Activated CD4-positive, alpha-beta T cell treated with anti-CD3 and anti-CD28 coated beads for 4 hours (primary cell): ENCODE results near the gene TAOK2.

ENCODE experiments used
- DNase-seq, 2 donors: peaks; one replicate each; pipeline ENCODE4 v3.0.0-alpha.2; 2020

Gene TAOK2

DNA sequence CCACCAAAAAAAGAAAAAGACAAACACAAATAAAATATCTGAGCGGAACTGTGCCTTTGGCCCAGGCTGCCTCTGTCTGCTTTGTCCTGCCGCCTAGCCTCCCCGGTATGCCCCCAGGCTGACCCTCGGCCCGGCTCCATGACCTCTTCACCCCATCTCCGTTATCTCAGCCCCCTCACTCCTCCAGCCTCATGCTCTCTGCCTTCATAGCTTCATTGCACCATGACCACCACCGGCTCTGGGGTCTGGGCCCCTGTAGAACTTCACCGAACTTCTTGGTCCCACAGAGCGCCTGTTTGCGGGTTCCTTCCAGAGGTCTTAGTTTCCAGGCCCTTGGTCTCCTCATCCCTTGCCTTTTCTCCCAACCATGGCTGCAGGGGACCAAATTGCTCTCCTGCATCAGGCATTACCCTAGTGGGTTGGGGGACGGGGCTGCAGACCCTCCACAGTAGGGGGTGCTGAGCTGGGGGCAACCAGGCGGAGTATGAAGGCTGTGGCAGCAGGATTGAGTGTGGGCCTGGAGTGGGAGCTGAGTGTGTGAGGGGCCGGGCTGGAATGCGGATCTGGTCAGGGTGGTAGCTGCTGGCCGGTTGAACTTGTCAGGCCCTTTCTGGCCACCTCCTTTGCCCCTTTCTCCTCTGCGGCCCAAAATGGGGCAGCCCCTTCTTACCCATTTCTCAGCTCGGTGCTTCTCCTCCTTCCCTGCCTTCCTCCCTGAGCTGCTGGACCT is 14.8 kb downstream of the TAOK2 start:
- DNase-seq, result no peak

DNA sequence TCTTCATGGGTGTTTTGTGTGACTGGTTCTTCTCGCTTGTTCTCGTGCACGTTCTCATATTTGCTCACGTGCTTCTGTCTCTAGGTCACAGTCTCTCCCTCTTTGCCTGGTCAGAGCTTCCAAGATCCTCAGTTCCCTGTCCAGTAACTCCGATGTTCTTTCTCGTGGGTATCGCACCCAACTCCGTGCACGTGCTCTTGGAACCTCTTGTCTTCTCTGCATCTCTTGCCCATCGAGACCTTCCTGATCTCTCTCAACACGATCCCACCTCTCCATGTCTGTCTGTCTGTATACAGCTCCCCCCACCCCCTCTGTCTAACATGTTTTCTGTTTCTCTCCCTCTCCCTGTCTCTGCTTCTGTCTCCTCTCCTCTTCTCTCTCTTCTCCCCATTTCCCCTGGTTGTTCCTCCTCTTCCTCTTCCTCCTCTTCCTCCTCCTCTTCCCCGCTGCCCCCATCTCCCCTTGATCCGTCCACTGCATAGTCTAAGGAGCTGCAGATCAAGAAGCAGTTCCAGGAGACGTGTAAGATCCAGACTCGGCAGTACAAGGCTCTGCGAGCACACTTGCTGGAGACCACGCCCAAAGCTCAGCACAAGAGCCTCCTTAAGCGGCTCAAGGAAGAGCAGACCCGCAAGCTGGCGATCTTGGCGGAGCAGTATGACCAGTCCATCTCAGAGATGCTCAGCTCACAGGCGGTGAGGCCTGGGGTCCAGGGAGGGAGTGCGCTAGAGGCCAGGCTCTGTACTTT is 15.6 kb downstream of the TAOK2 start:
- DNase-seq, result no peak

DNA sequence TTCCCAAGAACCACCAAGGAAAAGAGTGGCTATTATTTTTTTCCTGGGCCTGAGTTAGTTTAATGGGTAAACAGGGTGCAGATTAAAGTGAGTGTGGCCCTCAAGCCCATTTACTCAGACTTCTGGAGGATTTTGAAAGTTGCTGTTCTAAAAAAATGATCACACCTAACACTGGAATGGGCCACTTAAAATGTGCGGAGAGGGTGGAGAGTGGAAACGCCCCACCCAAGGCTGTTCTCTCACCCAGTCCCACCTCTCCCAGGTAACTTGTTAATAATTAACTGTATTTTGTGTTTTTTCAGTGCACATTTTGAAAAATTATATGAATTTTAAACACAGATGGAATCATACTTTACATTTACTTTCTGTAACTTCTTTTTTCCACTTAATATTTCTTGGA is 16.4 kb downstream of the TAOK2 start:
- DNase-seq, result no peak

DNA sequence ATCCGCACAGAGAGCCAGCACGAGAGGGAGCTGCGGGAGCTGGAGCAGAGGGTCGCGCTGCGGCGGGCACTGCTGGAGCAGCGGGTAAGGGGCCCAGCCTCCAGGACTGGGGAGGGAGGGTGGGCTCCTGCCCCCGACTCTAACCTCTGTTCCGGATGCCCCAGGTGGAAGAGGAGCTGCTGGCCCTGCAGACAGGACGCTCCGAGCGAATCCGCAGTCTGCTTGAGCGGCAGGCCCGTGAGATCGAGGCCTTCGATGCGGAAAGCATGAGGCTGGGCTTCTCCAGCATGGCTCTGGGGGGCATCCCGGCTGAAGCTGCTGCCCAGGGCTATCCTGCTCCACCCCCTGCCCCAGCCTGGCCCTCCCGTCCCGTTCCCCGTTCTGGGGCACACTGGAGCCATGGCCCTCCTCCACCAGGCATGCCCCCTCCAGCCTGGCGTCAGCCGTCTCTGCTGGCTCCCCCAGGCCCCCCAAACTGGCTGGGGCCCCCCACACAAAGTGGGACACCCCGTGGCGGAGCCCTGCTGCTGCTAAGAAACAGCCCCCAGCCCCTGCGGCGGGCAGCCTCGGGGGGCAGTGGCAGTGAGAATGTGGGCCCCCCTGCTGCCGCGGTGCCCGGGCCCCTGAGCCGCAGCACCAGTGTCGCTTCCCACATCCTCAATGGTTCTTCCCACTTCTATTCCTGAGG is 17.4 kb downstream of the TAOK2 start:
- no peak for DNase-seq

DNA sequence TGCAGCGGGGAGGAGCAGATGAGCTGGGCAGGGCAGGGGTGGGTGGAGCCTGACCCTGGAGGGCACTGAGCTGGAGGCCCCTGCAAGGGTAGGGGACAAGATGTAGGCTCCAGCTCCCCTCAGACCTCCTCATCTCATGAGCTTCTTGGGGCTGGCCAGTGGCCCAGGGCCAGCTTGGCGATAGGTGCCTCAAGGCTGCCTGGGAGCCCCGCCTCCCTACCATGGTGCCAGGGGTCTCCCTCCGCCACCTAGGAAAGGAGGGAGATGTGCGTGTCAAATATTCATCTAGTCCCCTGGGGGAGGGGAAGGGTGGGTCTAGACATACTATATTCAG is 17.9 kb downstream of the TAOK2 start:
- DNase-seq, result no peak

DNA sequence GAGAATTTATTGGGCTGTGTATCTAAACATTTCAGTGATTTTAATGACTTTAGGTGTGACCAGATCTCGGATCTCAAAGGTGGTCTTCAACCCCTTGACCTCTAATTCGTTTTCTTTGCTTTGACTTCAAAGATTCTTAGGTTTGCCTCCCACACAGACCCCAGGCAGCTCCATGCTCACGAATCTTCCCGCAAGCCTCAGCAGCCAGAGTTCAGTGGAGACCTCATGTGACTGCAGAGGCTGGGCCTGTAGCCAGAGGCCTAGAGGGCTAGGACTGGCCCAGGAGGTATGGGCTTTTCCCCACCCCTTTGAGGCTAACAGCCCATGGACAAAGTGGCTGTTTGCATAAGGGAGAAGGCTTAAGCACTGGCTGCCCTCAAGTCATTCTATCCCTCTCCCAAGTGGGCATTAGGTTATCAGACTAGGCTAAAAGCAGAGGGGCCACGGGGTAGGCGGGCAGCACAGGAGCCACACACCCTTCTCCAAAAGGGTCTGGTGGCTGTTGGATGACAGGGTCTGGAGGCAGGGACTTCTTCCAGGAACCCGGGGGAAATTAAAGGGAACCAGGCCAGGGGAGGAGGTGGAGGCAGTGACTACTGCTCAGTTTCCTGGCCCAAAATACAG is 18.8 kb downstream of the TAOK2 start:
- no peak for DNase-seq

DNA sequence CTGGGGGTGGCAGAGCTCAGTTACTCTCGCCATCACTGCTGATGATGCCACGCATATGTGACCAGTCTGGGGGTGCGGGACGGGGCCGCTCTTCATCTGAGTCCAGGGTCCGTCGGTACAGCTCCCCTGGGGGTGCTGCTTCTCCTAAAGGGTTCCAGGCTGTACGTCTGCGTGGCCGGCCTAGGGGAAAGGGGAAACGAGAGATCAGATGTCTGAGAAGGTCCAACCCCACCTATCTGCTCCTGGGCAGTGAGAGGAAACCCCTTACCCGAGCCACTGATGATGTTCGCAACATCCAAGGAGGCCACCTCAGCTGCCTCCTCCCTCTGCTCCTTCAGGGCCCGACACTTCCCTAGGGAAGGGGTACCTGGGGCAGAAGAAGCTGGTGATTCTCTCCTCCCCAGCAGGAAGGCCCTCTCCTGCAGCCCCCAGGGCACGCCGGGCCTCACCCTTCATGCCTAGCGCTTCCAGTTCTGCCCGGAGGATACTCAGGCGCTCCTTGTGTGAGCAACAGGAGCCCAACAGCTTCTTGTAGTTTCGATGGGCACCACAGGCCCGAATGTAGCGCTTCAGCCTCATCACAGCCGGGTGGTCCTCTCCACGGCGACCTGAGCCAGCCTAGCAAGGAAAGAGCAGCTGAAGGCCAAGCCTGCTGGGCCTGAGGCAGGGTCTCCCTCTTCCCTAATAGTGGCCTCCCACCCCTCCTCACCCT is 19.7 kb downstream of the TAOK2 start:
- no peak for DNase-seq

DNA sequence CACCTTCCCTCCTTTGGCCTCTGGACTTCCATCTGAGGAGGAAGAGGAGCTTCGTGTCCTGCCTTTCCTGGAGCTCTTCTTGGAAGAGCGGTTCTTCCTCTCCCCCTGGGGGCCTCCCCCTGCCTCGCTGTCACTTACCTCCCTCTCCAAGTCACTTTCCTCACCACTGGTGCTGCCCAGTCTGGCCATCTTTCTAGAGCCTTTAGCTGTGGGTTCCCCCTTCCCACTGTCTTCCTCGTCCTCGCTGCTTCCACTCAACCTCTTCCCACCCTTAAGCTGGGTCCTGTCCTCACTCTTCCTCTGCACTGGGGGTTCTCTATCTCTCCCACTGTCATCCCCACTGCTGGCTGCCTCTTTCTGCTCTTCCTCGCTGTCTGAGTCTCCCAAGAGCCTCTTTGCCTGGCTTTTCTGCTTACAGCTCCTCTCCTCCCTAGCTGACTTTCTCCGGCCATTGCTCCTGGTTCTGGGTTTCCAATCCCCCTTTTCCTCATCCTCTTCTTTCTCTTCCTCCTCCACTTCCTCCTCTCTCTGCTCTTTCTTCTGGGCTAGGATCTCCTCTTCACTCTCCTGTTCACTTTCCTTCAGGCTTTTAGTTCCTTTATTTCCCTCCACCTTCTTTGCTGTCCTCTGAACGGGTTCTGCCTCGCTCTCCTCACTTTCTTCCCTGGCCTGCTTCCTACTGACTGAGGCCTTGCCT is 20.4 kb downstream of the TAOK2 start:
- no peak for DNase-seq

DNA sequence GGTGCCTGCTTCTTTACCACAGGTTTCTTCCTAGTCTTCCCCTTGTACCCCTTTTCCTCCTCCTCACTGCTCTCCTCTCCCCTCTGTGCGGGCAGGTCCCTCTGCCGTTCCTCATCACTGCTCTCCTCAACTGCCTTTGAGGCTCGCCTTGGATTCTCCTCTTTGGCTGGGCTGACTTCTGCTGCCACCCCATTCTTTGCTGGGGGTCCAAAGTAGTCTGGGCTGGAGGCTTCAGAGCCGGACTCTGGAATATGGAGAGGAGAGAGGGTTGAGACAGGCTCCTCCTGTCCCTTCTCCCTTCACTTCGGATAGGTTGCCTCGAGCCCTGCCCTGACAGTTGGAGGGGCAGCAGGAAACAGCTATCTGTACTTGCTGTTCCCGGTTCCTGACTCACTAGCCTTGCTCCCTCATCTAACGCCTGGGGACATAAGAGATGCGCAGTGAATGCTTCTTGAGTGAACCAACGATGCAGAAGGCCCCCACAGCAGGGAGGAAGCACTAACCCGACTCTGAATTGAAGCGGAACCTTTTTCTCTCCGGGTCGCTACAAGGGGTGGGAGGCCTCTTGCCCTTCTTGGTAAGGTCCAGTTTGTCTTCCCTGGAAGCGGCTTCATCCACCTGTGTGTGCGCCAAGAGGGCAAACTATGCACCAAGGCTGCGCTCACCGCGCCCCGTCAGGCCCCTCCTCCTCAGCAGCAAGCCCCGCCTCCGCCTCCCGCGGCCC is 21.1 kb downstream of the TAOK2 start:
- peak in 1 of 2 donors; percentile 64 for DNase-seq

DNA sequence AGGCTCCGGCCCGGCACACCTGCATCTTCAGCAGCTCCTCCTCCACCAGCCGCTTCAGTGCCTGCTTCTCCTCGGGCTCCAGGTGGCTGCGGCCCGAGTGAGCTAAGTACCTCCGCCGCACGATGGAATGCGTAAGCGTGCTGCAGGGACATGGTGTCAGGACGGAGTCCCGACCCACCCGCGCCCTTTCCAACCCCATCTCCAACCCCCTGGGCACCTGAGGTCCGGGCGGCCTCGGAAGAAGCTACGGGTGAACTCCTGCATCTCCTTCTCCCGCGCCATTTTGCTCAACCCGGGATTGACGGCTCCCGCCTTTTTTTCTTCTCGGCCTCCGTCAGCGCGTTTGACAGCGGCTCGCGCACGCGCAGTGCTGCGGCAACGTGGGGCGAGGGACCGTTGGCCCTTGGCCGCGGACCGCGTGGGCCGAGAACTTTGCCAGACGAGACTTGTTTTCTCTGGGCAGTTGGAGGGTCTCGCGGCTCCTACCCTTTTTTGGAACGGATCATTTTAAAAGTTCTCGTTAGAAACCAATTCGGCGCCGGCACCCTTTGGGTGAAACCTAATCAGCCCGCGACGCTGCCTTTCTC is 21.7 kb downstream of the TAOK2 start, which contains the start of gene HIRIP3:
Gene HIRIP3 (minus strand): TSS at position 294 of the 587 bp plus-strand sequence. CDS start 12 bp downstream, at position 282.
- peak; percentile 81 to 83 for DNase-seq

DNA sequence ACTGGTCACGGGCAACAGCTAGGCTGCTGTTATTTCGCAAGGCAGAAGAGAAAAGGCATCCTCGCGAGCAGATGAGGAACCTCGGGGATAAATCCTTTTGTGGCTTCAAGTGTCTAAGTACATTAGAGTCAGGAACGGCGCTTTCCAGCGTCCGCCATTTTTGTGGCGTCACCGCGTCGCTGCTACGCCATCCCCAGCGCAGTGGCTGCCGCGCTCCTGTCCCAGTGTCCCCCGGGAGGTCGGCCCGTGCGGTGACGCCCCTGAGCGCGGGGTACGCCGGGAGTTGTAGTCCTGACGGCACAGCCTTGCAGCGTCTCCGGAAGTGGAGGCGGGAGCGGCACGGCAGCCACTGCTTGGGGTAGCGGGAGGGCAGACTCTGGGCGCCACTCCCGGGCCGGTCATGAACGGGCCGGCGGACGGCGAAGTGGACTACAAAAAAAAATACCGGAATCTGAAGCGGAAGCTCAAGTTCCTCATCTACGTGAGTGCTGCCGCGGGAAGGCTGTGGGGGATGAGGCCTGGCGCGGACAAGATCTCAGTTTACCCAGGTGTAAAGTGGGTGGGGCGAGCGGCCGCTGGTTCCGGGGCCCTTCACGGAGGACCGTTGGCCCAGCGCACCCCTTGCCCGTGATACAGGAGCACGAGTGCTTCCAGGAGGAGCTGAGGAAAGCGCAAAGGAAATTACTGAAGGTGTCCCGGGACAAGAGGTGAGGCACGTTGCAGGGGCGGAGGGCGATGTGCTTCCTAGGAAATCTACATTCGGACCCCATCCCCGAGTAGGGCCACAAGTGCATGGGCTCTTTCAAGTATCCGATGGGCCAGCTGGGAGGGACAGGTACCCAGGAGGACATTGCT is 22.5 kb downstream of the TAOK2 start, which contains the start of gene INO80E:
Gene INO80E (plus strand): TSS at position 331 of the 855 bp plus-strand sequence. CDS start 70 bp downstream, at position 401.
- DNase-seq, result peak; percentile 99

DNA sequence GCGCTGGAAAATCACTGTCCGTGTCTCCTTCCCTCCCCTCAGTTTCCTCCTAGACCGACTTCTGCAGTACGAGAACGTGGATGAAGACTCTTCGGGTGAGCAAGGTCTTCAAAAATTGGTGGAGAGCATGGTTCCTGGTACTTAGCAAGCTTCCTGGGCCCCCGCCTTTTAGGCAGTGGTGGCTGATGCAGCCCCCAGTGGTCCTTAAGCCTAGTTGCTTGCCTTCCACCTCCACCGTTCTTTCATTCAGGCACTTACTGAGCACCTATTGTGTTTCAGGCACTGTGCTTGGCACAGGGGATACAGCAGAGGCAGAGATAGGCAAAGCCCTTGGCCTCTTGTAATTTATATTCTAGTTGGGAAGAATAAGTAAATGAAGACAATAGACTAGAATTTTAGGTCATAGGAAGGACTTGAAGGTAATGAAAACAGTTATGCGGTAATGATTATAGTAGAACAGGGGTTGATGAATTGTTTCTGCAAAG is 23.1 kb downstream of the TAOK2 start:
- DNase-seq, result no peak

DNA sequence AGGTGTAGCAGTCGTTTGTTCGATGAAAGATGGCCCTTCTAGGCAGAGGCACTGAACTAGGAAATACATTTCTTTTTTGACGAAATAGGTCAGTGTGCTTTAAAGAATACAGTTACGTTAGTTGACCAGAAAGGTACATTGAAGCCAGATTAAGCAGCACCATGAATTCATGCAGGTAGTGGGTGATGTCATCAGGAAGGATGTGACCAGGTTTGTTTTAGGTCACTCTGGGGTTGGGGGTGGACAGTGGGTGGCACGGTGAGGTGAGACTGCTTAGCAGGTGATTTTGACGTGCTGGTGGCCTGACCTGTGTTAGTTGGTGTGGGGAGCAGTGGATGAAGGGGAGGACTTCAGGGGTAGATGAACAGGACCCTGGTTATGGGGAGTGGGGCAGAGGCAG is 25.9 kb downstream of the TAOK2 start:
- no peak for DNase-seq

DNA sequence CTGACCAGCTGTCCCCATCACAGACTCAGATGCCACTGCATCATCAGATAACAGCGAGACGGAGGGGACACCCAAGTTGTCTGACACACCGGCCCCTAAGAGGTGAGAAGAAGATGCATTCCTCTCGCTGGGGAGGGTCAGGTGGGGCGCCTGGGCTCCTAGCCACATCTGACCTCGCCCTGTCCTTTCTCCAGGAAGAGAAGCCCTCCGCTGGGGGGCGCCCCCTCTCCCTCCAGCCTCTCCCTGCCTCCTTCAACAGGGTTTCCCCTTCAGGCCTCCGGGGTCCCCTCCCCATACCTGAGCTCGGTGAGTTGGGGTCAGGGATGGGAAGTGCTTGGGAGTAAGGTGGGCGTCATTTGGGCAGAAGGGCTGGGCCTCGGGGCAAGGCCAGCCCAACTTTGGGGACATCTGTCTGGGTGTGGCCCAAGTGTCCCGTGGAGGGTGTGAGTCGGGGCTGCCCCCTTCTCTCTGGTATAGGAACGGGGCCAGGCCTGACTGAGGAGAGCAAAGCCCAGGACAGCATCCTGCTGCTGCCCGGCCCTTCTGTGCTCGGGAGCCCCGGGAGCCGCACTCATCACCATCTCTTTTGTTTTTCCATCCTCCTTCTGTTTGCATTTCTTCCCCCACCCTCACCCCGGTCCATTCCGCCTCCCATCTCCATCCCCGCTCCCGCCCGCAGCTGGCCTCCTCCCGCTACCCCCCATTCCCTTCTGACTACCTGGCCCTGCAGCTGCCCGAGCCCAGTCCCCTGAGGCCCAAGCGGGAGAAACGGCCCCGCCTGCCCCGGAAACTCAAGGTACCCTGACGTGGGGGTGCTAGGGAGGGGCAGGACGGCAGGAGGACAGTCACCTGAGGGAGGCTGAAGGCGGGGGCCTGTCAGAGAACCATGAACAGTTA is 27.3 kb downstream of the TAOK2 start:
- DNase-seq, result no peak

DNA sequence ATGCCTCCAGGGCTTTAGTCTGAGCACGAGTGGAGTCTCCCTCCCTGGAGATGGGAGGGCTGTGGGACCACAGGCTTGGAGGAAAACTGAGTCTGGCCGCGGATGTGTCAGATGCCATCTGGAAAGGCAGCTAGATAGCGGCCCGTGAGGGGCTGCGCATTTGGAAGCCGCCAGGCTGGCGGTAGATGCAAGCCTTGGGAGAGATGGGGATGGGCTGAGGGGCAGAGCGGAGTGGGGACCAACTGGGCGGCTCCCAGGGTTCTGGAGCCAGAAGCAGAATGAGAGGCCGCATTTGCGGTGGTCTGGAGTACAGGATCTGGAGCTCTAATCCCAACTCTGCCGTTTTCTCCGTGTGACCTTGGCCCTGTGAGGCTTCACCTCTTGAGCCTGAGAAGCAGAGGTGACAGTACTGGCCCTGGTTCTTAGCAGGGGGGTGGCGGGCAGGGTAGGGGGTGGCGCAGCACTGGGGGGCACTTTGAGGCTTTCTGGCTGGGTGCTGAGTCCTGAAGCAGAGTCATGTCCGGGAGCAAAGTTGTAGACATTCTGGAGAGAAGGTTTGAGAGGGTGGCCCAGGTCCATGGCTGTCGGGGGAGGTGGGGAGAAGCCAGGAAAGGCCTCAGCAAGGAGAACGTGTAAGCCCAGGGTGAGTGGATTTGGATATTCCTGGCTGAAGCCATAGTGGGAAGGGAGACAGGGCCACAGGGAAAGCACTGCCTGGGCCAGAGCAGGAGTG is 29.1 kb downstream of the TAOK2 start:
- no peak for DNase-seq

DNA sequence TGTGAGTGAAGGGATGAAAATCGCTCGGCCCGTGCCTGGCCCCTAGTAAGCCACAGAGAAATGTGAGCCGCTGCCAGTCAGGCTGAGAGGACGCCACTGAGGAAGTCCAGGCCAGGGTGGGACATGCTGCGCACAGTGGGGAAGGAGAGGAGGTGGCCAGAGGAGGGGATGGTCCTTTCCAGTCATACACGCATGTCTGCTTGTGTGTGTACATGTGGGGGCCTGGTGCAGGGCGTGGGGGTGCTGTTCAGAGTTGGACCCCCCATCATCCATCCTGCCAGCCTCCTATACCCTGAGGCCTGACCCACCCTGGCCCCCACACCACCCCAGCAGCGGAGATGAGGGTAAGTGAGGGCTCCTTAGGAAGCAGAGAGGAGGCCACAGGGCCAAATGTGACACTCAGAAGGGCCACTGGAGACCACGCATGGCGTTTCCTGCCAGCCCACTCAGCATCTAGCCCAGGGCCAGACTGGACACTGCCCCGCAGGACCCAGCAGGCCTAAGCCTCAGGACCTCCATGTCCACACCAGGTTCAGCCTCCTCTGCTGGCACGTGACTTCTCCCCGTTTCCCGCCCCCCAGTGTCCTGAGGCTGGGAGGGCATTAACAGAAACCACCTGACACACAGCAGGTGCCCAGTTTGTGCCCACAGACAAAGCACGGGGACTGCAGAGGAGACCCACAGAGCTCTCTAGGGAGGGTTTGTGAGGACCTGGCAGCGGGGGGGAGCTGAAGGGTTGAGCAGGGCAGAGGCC is 30.2 kb downstream of the TAOK2 start:
- DNase-seq, result no peak

DNA sequence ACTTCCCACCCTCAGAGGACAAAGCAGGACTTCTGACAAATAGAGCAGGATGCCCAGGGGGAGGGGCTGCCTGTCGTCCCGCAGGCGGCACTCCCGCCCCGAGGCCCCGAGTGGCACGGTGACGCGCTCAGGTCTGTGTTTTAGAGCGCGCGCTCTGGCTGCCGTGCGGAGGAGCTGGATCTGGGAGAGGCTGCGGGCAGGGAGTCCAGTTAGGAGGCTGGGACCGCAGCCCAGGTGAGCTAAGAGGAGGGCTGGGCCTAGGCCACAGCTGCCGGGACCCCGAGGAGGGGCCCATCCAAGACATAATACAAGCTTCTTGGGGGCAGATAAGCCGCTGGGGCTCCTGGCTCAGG is 30.7 kb downstream of the TAOK2 start:
- DNase-seq, result no peak
